D341Med (cell line): ENCODE results near the gene TOB1.

ENCODE experiments used
- DNase-seq: peaks from one replicate; pipeline ENCODE4 v3.0.0; 2012; ENCODE audit warnings: low spot score

The TOB1 gene

DNA sequence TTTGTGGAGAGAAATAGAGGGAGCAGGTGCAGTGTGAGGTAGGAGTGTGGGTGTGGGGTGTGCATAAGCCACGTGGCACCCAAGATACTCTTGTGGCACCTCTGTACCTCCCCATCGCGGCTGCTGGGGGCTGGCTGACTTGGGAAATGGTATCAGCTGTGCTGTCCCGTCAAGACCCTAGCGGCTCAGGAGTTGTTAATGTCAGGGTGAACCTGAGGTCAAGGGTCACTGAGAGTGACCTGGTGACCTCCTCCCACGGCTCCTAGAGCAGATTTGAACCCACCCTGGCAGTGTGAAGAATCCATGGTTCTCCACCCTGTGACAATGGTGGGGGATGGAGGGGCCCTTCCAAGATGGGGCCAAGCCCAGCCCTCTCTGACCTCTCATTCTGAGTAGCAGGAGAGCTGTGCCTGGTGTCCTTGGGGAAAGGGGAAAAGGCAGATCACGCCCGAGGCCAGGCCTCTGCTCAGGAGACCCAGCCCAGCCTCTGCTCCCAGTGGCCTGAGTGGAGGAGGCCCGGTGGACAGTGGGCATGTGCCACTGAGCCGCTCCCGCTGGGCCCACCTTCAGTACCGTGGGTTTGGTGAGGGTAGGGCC is 33.8 kb downstream of the TOB1 start:
- peak; percentile 38 for DNase-seq

DNA sequence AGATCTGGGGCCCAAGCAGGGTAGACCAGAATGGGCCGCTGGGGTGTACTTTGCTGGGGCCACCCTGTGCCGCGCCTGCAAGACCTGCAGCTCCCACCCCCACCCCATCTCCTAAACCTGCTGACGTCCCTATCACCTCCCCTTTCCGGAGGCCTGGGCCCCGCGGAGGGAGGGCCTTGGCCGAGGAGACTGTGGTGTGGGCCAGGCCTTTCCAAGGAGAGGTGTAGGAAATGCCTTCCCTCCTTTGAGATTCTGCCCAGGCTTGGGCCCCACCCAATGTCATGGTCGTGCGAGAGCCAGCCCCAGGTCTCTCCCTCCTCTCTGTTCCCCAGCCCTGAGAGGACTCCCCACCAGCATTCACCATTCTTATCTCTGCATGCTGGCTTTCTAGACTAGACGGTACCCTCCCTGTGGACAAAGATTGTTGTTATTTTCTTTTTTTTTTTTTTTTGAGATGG is 34.7 kb downstream of the TOB1 start:
- peak; percentile 44 for DNase-seq

DNA sequence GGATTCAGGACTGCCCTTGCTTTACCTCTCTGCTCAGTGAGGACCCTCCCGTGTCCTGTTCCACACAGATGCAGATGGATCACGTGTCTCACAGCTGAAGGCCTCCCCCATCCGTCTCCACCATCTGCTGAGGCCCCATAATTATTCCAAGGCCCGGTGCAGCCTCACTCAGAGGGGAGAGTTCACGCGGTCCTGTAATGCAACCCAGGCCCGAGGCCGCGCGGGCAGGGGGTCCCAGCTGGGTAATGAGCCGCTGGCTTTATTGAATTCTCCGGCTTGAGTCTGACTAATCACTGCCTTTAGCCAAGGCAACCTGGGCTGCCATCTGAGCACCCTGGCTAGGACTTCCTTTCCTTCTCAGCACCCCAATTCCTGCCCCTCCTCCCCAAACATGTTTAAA is 35.2 kb downstream of the TOB1 start:
- peak; percentile 45 for DNase-seq

DNA sequence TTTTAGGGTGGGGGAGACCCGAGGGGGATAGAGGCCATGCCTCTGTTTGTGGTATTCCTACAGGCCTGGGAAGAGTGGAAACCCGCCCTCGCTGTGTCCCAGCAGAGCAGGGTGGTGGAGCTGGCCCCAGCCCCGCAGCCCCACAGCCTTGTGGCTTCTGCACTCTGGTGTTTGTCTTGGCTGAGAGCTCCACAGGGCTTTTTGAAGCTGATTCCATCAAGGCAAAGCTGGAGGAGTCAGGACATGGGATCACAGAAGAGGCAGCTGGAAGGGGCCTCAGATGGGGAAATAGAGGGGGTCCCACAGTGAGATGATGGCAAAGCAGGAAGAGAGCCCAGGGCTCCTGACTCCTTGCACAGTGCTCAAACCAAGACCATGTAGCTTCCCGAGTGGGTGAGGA is 35.8 kb downstream of the TOB1 start:
- no peak for DNase-seq

DNA sequence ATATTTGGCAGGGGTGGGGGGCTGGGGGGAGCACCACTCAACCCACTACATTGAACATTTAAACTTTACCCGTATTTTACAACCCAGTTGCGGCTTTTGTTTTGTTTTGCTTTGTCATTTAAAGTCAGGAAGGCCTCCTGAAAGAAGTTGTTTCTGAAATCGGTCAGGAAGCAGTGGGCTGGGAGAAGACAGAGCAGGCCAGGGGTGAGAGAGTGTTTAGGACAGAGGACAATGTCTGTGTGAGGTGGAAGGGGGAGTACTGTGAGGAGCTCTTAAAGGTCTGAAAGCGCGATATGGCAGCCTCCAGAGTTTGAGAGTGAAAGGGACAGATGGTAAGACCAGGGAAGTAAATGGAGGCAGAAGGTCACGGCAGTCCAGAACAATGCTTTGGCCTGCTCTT is 36.8 kb downstream of the TOB1 start:
- no peak for DNase-seq

DNA sequence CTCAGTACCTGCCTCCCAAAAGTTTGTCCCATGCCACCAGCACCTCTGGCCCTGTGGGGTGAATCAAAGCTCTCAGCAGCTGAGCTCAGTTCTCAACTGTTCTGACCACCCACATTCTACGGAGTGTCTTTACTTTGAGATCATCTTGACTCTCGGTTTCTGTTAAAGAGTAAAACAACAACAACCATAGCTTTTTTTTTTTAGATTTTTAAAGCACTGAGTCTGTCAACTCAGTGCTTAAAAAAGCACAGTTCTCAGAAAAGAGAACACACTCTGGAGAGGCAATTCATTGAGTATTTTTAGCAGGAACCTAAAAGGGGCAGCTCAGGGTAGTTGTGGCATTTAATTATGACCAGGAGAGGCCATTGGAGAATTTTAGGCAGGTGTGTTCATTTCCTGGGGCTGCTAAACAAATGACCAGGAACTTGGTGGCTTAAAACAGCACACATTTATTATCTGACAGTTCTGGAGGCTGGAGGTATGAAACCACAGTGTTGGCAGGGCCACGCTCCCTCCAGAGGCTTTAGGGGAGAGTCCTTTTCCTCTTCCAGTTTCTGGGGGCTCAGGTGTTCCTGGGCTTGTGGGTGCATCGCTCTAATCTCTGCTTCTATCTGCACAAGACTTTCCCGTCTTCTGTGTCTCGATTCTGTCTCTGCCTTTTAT is 37.5 kb downstream of the TOB1 start:
- DNase-seq = no peak

DNA sequence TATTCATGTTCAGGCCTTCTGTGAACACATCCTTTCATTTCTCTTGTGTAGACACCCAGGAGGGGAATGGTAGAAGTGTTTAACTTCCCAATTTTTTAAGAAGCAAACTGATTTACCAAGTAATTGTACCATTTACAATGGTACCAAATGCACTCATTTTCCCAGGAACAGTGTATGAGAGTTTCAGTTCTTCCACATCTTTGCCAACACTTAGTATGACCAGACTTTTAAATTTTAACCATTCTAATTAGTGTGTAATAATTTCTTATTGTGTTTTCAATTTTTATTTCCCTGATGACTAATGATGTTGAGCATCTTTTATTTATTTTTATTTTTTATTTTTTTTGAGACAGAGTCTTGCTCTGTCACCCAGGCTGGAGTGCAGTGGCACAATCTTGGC is 41.0 kb downstream of the TOB1 start:
- no peak for DNase-seq

DNA sequence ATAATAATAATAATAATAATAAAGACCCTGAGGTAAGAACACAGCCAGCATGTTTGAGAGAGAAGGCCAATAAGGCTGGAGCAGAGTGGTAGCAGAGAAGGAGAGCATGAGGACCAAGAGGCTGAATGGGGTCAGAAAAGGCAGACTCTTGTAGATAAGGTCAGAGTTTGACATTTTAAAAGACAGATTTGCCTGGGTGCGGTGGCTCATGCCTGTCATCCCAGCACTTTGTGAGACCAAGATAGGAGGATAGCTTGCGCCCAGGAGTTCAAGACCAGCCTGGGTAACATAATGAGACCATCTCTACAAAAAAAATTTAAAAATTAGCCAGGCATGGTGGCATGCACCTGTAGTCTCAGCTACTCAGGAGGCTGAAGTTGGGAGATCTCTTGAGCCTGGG is 41.7 kb downstream of the TOB1 start:
- no peak for DNase-seq

DNA sequence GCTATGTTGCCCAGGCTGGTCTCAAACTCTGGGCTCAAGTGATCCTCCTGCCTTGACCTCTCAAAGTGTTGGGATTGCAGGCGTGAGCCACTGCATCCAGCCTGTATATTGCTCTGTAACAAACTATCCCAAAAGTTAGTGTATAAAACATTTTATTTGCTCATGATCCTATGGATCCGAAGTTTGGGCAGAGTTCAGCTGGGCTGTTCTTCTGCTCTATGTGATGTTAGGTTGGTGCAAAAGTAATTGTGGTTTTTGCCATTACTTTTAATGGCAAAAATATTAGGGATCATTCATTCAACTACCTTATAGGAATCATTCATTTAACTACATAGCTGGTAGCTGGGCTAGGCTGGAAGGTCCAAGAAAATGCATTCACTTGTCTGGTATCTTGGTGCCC is 43.6 kb downstream of the TOB1 start:
- DNase-seq = no peak

DNA sequence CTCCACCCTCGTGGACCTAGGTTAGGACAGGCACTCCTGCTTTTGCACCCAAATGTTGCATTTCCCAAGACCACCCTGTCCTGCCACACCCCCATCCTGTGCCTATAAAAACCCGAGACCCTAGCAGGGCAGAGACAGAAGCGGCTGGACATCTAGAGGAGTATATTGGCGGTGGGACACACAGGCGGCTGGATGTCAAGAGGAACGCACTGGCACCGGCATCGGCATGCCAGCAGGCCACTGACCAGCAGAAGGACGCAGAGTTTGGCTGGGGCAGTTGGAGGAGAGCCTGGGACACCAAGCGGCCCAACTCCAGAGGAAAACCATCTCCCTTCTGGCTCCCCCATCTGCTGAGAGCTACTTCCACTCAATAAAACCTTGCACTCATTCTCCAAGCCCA is 45.5 kb downstream of the TOB1 start:
- no peak for DNase-seq

DNA sequence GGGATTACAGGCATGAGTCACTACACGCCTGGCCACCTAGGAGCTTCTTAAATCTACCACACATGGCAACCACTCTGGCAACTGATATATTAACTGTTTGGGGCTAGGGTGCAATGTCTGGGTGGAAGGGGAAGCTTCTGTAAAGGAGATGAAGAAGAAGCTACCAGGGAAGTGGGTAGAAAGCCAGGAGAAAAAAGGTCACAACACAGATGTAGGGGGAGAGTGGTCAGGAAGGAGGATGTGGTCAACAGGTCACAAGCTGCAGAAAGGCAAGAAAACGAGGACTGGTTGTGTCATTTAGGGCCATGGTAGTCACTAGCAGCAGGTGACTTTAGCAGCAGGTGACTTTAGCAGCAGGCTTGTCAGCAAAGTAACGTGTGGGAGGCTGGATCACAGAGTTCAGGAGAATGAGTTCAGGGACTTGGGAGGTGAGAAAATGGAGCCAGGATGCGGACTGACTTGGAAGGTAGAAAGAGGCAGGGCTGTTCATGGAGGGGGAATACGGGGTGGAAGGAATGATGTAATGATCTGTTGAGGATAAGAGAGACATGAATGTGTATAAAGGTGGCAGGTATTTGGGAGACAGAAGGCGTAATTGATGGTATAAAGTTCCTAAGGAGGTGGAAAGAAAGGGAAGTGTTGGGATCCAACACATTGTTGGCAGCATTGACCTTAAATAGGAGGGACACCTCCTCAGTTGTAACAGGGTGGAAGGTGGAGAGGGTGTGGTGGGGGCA is 47.1 kb downstream of the TOB1 start:
- DNase-seq = no peak

DNA sequence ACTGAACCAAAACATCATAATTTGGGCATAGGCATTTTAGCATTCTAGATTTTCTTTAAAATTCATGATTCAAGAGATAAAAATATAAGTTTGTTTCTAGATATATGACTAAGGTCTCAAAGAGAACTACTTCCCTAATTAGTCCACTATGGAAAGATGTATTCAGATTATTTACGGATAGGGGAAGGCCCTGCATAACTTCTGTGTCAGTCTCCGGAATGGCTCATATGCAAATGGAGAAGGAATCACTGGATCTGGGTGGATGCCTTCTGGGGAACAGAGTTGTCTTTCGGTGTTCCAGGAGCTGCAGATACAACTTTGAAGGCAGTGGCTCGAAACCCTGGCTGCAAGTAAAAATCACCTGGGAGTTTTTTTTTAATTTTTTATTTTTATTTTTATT is 47.9 kb downstream of the TOB1 start:
- DNase-seq = no peak

DNA sequence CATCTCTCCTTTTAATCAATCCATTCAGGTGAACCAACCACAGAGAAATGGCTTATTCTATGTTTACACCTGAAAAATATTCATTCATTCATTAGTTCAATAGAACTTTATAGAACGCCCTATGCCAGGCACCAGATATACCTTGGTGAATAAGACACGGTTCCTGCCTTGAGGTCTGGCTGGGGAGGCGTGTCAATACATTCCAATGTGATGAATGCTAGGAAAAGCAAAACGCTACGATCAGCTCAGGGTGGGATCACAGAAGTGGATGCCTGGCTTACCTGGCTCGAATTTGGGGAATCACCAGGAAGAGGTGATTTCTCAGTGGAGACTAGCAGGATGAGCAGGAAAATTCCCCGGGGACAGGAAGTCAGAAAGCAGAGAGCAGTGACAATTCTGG is 48.3 kb downstream of the TOB1 start:
- DNase-seq = no peak

DNA sequence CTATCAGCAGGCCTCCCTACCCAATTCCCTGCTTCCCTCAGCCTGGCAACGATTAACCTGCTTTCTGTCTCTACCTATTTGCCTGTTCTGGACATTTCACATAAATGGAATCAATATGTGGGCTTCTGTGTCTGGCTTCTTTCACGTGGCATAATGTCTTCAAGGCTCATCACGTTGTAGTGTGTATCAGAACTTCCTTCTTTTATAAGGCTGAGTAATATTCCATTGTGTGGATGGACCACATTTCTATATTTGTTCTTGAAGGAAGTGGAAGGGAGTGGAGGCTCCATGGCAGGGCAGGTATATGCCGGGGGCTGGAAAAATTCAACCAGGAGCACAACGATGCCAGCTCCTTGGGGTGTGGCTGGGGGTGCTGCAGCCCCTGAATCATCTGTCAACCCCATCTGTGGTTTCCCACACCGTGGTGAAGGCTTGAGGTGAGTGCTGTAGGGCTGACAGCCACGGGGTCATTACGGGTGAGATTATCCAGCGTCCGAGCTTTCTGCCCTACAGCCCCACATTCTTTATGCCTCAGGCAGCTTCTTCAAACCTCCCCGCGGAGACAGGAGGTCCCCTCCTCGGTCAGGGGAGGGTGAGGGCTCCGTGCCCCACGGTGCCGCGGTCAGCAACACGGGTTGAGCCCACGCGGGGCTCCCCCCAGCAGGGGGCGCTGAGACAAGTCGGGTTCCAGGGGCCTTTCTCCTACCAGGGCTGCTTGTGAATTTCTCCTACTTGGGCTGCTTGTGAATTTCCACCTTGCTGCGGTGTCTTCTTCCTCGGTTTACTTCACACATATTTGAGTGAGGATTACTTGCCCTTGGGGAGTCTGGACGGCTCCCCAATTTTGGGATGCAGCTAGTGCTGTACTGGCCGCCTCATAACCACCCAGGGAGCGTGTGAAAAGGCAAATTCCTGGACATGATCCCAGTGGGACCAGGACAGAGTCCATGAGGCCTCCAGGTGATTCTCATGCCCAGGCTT is 49.1 kb downstream of the TOB1 start:
- DNase-seq = peak; percentile 88

DNA sequence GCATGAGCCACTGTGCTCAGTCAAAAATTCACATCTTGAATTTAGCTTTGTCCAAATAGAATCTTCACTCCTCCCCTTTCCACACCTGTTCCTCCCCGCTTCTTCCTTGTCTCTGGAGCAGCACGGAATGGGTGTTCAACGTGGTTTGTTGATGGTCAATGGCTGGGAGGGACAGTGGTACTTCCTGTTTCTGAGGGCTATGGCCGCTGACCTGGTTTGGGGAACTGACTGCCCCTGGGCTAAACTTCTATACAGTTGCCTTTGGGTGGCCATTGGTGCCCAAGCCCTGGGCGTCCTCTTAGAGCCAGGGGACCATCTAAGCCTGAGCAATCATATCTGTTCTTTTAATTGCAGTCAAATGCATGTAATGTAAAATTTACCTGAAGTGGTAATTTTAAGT is 49.9 kb downstream of the TOB1 start:
- DNase-seq = no peak

DNA sequence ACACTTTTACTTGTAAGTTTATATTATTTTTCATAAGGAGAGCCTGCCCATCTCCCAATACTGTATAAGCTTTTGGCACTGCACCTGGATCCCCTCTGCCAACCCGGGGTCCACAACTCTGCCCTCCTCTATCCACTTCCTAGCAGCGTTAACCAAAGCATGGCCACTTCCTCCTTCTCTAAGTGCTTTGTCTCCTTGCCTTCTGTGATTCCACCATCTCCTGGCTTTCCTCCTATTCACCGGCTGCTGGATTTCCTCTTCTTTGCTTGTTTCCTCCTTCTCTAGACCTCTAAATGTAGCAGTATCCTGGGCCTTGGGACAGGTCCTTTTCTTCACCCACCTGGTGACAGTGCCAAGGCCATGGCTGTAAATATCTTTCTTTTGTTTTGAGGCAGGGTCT is 50.8 kb downstream of the TOB1 start:
- no peak for DNase-seq

DNA sequence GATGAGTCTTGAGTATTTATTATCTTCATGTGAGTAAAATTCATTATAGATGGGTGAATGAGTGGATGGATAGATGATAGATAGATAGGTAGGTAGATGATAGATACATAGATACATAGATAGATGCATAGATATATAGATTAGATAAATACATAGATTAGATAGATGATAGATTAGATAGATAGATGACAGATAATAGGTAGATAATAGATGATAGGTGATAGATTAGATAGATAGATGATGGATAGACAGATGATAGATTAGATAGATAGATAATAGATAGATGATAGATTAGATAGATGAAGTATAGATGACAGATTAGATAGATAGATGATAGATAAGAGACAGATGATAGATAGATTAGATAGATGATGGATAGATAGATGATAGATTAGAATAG is 52.6 kb downstream of the TOB1 start:
- DNase-seq = no peak
